NCI-H1048 (cell line): ENCODE results near the gene COL6A1.
"Not testable (repeated sequence)": the region's sequence is repeated elsewhere in the genome, so short reads cannot be mapped to it uniquely, and the experiment has no call there.

Experiments
- DNase-seq: peaks from one replicate; lab custom pipeline; 2025; lab: John Stamatoyannopoulos, UW

Gene COL6A1

DNA sequence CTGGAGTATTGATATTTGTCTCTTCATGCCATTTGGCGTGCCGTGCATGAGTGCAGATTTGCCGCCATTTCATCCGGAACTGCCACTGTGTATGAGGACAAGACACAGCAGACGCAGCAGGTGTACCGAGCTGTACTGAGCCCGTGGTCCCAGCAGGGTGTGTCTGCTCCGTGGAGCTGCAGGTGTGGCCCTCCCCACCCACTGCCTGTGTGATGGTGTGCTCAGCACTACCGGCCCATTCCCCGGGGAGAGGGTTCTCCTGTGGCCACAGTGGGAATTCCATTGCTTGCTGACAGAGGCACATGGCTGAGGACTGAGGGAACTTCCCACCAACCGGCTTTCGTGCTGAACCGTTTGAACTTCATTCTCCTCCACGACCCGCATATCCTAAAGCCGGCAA, 34.3 kb upstream of the COL6A1 start:
- no peak for DNase-seq

DNA sequence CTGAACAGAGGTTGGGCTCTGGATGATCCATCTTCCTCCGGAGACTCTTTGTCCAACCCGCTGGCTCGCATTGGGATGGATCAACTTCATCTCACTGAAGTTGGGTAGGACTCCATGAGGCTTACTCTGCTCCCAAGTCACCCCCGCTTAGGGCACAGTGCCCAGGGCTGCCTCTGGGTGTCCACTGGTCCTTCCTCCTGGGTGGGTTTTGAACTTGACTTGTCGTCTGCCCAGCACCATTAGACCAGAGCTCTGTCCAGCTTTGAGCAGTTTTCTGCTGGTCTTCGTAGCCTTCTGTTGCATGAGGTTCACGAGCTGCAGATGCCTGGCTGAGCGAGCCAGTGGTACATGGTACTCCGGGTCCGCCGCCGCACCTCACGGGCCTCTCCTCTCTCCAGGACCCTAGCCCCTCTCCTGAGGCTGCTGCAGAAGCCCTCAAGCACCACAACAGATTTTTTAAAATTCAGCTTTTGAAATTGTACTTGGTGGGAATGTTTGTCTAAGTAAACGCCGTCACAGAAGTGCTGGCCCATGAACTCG, 33.8 kb upstream of the COL6A1 start:
- DNase-seq, result no peak

DNA sequence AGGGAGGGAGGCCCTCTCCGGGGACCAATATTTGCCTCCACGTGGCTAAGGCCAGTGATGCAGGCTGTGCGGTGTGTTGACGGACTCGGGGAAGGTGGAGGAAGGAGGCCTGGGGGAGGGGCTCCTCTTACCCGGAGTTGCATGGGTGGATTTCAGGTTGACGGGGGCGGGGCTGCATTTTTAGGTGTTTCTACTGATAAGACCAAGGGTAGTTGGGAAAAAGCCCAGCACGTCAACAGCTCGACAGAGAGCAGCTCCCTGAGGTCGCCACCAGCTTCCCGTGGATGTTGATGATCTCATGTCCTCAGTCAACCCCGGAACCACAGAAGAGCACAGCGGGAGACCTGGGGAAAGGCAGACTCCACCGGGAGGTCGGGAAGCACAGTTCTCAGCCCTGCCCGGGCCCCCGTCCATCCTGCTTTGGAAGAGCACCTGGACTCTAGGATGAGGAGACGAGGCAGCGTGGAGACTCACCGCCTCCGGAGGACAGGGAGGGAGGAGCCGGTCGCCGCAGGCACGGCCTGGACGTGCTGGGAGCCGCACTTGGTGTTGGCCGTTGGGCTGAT, 32.9 kb upstream of the COL6A1 start:
- no peak for DNase-seq

DNA sequence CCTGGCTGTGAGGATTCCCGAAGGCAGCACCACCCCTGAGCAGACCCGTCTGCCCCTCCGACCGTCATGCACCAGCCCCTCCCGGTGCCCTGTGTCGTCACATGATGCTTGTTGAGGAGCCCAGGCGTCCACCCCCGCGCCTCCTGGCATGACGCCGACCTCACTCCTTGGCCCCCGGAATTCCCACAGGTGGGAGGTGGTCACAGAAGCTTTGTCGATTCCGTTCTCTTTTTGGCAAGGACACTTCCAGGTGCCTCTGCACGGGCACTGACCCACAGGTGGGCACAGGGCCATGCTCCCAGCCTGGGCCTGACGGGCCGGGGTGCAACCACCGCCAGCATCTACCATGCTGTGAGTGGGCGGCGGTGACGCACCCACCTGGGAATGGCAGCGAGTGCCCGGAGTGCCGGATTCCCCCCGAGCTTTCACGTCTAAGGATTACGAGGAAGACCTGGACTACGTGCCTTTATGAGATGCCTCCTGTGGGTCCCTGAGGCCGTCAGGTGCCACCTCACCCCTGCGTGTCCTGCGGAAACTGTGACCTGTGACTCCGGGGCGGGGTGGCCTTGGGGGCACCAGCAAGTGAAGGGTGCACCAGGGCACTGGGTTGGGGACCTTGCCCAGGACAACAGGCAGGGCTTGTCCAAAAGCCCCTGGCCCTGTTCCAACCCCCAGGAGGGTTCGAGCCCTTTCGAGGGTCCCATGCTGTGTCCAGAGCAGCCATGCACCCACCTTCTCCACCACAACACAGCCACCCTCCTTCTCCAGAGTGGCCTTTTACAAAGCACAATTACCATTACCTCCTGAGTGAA, 31.4 kb upstream of the COL6A1 start:
- no peak for DNase-seq

DNA sequence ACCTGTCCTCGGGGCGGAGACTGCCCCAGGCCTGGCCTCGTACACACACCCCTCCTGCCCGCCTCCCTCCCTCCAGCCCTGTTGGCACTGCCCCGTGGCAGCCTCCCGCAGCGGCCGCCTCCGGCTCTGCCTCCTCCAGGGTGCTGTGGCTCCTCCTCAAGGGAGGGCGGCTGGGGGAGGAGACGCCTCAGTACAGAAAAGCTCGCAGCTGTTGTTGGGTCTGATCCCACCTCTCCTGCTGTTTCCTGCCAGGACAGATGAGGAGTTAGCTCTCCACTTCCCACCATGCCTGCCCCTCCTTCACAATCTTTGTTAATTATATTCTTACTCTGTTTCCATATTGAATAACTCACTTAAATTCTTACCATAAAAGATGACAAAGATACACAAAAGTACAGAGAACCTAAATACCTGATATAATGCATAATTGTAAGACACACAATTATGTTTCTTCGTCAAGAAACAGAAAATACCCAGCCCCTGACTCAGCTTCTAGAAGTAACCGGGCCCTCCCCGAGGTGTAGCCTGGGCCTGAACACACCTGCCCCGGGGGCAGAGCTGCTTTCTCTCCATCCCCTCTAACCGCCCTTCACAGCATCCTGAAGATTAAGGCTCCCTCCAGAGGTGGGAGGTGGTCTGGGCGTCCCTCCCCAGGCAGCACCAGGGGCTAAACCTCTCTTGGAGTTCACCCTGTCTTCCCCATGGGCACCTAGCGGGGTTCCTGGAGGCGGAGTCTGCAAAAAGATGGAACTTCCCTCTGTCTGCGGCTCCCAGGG, 30.6 kb upstream of the COL6A1 start:
- DNase-seq, result no peak

DNA sequence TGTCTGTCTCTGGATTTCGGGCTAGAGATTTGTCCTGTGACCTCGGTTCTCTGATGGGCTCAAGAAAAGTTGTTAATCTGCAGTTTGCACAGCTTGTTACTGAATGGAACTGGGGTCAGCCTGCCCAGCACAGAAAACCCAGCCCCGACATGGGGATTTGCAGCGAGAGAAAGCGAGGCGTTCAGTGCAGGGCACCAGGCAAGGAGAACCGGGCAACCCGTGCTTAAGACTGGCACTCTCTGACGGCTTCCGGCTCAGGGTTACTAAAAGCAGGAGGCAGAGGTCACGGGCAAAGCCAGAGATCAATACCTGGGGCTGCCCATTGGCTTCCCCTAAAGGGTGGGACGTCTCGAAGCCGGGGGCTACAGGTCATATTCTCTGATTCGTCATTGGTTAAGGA, 29.9 kb upstream of the COL6A1 start:
- DNase-seq, result no peak

DNA sequence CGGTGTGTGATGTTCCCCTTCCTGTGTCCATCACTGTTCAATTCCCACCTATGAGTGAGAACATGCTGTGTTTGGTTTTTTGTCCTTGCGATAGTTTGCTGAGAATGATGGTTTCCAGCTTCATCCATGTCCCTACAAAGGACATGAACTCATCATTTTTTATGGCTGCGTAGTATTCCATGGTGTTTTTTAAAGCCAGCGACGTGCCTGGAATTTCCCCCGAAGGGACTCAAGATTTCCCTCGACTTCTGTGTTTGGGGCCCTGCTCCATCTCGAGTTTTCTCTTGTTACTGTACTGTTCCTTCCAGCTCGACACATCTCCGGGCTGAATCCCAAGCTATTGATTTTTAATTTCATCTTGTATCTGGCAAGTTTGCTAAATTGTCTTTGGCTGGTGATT, 29.0 kb upstream of the COL6A1 start:
- not testable (repeated sequence) for DNase-seq

DNA sequence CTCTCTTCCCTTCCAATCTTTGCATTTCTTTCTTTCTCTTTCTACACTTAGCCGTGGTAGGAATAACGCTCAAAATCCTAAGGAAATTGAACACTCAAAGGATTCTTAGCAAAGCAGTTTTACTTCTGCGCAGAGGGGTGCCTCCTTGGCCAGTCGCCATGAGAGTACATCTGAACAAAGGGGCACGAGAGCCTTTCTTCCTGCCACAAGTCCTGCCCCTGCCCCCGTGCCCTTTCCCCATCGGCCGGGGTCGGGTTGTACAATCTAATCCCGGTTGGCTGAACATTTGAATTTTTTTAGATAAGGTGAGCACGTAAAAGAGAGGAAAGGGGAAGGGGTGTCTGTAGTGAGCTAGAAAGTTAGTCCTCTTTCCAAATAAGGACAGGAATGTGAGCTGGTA, 28.6 kb upstream of the COL6A1 start:
- DNase-seq, result no peak

DNA sequence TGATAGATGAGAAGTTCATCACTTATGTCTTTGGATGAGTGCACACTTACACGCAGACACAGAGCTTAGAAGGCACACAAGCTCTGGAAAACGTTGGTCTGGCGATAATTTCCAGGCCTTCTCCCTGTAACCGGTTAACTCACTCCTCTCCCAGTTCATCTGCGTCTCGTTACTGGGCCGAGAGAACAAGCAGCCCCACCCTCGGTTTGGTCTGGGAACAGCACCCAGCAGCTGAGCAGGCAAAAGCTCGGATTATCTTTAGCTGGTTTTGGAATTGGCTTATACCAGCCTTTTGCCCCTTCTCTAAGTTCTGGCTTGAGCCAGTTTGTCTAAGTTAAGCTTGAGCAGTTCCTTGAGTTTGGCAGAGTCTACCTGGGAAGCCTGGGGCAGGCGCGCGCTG, 27.3 kb upstream of the COL6A1 start:
- DNase-seq, result no peak

DNA sequence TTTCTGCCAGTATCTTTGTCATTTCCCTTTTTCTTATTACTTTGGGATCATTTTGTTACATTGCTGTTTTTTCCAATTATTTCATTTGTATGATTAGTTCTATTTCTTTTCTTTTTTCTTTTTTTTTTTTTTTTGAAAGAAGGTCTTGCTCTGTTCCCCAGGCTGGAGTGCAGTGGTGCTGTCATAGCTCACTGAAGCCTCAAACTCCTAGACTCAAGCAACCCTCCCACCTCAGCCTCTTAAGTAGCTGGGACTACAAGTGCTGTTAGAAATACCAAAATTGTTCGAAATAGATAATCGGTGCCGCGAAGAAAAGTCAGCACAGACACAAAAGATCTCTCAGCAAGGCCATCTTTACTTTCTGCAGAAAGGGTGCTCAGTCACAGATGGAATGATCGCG, 26.6 kb upstream of the COL6A1 start:
- no peak for DNase-seq

DNA sequence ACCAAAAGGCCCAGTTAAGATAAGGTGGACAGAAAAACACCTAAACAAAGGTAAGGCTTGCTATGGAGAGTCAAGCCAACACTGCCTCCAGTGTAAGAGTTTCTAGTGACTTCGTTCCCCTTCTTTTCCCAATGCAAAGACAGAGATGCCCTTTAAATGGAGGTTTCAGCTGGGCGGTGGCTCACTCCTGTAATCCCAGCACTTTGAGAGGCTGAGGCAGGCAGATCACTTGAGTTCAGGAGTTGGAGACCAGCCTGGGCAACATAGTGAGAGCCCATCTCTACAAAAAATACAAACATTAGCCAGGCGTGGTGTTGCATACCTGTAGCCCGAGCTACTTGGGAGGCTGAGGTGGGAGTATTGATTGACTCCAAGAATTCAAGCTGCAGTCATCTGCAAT, 24.0 kb upstream of the COL6A1 start:
- no peak for DNase-seq

DNA sequence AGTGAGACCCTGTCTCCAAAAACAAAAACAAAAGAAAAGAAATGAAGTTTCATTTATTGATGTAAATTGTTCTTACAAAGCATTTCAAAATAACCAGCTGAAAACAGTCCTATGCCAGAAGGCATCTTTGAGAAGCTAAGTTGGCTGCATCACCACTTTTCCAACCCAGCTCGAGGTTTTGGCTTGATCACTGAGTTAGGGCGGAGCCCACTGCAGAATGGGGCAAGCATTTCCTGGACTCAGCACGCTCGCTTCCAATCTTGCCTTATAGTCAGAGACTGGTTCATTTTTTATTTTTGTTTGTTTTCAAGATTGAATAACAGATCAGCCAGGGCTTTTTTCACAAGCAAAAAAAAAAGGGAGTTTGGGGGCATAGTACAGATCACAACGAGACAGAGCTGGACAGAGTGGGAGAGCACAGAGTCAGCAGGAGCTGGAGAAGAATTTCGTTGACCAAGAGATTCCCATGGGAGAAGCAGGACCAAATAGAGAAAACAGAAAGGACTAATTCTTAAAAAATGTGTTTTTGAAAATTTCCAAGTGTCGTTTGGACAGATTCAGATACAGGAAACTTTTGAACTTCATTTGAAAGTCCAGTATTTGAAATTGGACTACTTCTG, 23.5 kb upstream of the COL6A1 start:
- DNase-seq, result no peak

DNA sequence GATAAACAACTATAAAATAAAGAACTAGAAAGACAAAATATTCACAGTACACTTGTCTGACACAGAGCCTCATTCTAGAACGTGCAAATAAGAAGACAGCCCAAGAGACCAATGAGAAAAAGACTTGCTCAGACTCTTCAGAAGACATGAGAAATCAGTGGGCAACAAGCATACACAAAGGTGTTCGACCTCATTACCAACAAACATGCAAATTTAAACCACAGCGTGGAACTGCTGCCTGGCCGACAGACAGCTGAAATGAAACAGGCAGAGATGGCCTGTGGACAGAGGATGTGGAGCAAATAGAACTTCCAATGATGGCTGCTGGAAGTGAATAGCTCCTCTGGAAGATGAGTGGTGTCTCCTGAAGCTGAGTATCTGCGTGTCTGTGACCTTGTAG, 22.4 kb upstream of the COL6A1 start:
- DNase-seq, result no peak

DNA sequence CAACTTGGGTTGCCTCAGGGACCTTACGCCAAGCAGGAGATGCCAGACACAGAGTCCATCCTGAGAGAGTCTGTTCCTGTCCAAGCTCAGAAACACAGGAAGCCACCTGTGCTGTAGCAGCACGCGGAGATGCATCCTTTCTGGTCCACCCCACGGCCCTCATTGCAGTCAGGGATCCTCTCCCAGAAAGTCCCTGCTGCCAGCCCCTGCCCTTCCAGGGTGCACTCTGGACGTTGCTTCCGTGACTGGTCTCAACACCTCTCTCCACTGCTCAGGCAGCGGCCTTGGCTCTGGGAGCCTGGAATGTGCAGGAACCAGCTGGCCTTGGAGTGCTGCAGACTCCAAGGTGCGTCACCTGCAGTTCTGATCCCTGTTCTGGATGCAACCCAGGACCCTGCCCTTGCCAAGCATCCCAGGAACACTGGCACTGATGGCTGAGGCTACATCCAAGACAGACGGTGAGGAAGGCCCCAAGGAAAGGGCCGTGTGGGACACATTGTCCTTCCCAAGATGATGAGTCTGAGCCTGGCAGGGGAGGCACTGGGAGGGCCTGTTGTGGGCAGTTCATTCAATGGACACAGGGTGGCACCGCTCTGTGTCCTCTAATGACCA, 21.7 kb upstream of the COL6A1 start:
- DNase-seq, result no peak

DNA sequence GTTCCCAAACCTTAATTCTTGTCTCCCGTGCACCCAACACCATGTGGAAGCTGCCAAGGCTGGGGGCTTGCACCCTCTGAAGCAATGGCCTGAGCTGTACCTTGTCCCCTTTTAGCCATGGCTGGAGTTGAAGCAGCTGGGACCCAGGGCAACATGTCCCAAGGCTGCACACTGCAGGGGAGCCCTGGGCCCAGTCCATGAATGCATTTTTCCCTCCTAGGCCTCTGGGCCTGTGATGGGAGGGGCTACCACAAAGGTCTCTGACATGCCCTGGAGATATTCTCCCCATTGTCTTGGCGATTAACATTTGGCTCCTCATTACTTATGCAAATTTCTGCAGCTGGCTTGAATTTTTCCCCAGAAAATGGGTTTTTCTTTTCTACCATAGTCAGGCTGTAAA, 20.2 kb upstream of the COL6A1 start:
- DNase-seq, result not testable (repeated sequence)

DNA sequence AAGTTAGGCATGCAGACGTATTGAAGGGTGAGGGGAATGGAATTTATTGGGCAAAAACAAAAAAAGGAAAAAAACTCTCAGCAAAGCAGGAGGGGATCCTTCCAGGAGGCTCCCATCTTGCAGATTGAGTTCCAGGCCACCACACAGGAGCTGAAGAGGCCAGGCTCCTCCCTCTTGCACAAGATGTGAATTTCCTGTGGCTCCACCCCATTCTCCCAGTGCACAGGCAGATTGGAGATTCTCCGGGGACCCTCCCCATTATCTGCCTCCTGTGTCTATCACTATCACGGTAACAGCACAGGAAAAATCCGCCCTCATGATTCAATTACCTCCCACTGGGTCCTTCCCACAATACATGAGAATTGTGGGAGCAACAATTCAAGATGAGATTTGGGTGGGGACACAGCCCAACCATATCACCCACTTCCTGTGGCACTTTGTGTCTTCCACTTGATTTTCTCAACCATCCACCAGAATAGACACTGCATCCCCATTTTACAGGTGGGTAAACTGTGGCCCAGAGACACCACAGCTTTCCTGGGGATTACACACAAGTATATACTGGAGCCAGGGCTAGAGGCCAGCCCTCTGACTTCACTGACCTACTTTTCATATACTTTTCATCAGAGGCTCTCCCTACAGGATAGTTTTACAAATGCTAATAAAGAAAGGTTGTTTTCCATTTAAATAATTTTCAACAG, 18.9 kb upstream of the COL6A1 start:
- DNase-seq, result no peak

DNA sequence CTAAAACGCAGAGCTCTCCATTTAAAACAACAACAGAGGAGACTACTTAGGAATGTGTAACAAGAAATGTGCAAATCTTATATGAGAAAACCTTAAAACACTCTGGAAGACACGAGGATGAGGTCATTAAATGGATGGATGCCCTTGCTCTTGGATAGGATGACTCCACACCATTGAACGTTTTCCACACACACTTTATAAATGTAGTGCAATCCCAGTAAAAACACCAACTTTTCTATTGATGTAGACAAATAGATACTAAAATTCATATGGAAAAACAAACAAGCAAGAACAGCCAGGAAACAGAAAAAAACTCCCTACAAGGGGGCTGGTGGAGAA, 18.4 kb upstream of the COL6A1 start:
- no peak for DNase-seq

DNA sequence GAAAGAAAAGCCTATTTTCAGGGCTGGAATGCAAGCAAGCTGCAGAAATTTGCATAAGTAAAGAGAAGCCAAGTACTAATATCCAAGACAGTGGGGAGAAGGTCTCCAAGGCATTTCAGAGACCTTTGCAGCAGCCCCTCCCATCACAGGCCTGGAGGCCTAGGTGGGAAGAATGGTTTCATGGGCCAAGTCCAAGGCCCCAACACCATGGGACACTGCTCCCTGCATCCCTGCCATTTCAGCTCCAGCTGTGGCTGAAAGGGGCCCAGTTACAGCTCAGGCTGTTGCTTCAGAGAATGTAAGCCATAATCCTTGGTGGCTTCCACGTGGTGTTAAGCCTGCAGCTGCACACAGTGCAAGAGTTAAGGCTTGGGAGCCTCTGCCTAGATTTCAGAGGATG, 16.9 kb upstream of the COL6A1 start:
- no peak for DNase-seq

DNA sequence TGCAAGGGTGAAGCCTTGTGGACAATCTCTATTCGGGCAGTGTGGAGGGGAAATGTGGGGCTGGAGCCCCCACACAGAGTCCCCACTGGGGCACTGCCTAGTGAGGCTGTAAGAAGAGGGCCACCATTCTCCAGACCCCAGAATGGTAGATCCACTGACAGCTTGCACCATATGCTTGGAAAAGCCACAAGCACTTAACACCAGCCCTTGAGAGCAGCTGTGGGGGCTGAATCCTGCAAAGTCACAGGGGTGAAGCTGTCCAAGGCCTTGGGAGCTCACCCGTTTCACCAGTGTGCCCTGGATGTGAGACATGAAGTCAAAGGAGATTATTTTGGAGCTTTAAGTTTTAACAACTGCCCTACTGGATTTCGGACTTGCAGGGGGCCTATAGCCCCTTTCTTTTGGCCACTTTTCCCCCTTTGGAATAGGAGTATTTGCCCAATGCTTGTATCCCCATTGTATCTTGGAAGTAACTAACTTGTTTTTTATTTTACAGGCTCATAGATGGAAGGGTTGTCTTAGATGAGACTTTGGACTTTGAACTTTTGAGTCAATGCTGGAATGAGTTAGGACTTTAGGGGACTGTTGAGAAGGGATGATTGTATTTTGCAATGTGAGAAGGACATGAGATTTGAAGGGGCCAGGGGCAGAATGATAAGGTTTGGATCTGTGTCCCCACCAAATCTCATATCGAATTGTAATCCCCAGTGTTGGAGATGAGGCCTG, 16.3 kb upstream of the COL6A1 start:
- no peak for DNase-seq

DNA sequence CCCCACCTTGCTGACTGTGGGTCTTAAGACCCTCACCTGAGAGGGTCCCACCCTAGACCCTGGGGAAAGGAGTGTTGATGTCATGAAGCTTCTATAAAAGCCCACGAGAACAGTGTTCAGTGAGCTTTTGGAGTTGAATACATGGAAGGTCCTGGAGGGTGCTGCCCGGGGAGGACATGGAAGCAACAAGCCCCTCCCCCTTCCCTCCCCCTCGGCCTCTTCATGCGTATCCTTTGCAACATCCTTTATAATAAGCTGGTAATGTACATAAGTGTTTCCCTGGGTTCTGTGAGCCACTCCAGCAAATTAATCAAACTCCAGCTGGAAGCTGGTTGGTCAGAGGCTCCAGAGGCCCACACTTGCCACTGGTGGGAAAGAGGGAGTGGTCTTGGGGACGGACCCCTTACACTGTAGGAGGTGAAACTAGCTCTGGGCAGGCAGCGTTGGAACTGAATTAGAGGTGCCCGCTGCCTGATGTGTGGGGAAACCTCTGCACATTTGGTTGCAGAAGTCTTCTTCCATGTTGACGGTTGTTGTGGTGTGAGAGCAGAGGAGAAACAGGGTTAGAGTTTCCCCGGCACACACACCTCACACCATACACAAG, 14.7 kb upstream of the COL6A1 start:
- no peak for DNase-seq
